IPS-18a (cell line): ENCODE data around the gene MAP2K5.

ENCODE experiments used
- H3K27ac ChIP-seq: one replicate; pipeline ENCODE4 v1.5.1; 2013; ENCODE audit warnings: low read length
- H3K27me3 ChIP-seq: one replicate; pipeline ENCODE4 v1.6.1; 2013; ENCODE audit warnings: mild to moderate bottlenecking, low read length; ENCODE audit not compliant: control insufficient read depth, insufficient read depth
- H3K36me3 ChIP-seq: one replicate; pipeline ENCODE4 v1.6.1; 2013; ENCODE audit warnings: low read depth, low read length; ENCODE audit not compliant: control insufficient read depth
- H3K4me1 ChIP-seq: one replicate; pipeline ENCODE4 v1.6.1; 2013; ENCODE audit warnings: low read depth, low read length; ENCODE audit not compliant: control insufficient read depth
- H3K4me3 ChIP-seq: one replicate; pipeline ENCODE4 v1.5.1; 2013; ENCODE audit warnings: low read length
- H3K9ac ChIP-seq: one replicate; pipeline ENCODE4 v1.6.1; 2013; ENCODE audit warnings: mild to moderate bottlenecking, low read length, moderate library complexity
- H3K9me3 ChIP-seq: one replicate; pipeline ENCODE4 v1.6.1; 2013; ENCODE audit warnings: low read depth, low read length; ENCODE audit not compliant: control insufficient read depth

Gene MAP2K5

DNA sequence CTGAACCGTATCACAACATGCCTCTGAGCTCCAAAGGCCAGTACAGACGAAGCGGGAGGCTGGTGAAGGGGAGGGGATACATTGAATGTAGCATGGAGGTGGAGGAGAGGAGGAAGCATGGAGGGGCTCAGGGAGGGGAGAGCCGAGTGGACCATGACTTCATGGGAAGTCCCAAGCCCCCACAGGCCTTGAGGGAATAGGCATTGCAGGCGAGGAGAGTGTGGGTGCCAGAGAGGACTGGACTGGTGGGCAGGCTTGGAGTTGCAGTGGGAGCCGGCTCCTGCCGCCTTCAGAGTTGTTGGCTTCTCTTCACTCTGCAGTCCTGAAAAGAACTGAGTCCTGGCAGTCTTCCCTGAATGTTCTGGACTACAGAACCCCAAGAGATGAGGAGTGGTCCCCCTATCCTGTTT lies 300.6 kb downstream of the MAP2K5 start:
- Histone ChIP-seq H3K9ac (no peak overlapping the region), H3K4me3 (no peak overlapping the region), H3K36me3 (no peaks in the 10 kb centered on the region), H3K27me3 (peaks cover 32% of the 10 kb centered on the region), H3K4me1 (peaks cover 29% of the 10 kb centered on the region), H3K27ac (no peak overlapping the region), H3K9me3 (no peaks in the 10 kb centered on the region)

DNA sequence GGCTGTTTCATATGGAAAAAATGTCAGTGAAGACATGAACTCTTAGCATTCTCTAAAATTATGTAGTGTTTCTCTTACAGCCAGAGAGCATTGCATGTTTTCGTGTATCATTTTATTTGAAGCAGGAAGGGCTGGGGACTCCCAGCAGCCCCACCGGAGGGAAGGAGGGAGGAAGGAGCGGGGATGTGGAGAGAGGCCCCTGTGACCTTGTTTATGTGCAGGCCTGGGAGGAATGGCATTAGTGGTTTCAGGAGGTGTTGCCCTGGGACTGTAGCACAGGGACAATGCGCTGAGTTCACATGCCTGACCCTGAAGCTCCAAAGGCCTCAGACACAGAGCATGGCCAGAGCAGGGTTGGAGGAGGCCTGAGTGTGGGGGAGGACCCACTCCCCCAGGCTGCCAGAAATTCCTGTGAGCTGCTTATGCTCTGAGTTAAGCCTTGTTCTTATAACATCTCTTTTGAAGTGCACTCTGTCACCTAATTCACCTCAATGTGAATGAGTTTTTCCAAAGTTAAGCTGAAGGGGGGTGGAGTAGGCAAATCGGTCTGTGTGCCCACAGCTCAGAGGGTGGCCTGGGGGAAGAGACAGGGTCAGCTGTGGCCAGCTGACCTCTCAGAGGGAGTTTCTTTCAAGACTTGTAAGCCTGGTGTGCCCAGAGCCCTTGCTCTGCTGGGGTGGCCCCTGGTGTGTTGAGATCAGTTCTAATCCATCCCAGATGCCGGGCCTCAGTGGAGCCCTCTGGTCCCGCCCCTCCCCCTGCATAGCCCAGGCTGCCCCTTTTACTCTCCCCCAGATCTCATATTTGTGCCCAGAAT lies 301.3 kb downstream of the MAP2K5 start:
- Histone ChIP-seq H3K9ac (no peak overlapping the region), H3K4me3 (no peak overlapping the region), H3K9me3 (no peaks in the 10 kb centered on the region), H3K27ac (no peak overlapping the region), H3K36me3 (no peaks in the 10 kb centered on the region), H3K27me3 (peaks cover 25% of the 10 kb centered on the region), H3K4me1 (peaks cover 25% of the 10 kb centered on the region)

- no peak overlapping the region for H3K9ac ChIP-seq
- H3K4me3 ChIP-seq, result no peak overlapping the region
- no peaks in the 10 kb centered on the region for H3K36me3 ChIP-seq
- H3K27ac ChIP-seq, result no peak overlapping the region
- H3K27me3 ChIP-seq, result peaks cover 12% of the 10 kb centered on the region
- H3K9me3 ChIP-seq, result no peaks in the 10 kb centered on the region
- H3K4me1 ChIP-seq, result peaks cover 23% of the 10 kb centered on the region
Measured at GRCh38 chr15:67845974-67846373, 303.5 kb downstream of the MAP2K5 start.

- H3K27ac ChIP-seq, result no peak overlapping the region
- no peaks in the 10 kb centered on the region for H3K27me3 ChIP-seq
- H3K36me3 ChIP-seq, result no peaks in the 10 kb centered on the region
- no peak overlapping the region for H3K4me3 ChIP-seq
- H3K9me3 ChIP-seq, result no peaks in the 10 kb centered on the region
- H3K4me1 ChIP-seq, result peaks cover 20% of the 10 kb centered on the region
- H3K9ac ChIP-seq, result no peak overlapping the region
Measured at GRCh38 chr15:67849538-67849937, 307.0 kb downstream of the MAP2K5 start.

DNA sequence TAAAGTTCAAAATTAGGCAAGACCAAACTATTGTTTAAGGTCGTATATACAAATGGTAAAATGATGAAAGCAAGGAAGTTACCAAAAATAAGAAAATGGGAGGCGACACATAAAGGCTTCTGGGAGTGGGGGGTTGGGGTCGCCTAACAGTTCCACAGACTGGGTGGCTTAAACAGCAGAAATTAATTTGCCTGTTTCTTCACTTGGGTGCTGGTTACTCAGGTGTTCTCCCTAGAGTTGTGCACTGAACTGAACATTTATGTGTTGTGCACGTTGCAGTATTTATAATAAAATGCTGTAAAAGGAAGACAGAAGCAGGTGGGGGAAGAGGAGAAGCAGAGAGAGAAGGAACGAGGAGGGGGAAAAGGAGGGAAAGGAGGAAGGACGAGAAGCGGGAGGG lies 307.8 kb downstream of the MAP2K5 start:
- H3K4me1 ChIP-seq, result peaks cover 20% of the 10 kb centered on the region
- no peaks in the 10 kb centered on the region for H3K9me3 ChIP-seq
- no peak overlapping the region for H3K4me3 ChIP-seq
- no peaks in the 10 kb centered on the region for H3K27me3 ChIP-seq
- no peaks in the 10 kb centered on the region for H3K36me3 ChIP-seq
- no peak overlapping the region for H3K9ac ChIP-seq
- no peak overlapping the region for H3K27ac ChIP-seq

GRCh38 chr15:67850994-67851571 lies 308.6 kb downstream of the MAP2K5 start:
- Histone ChIP-seq H3K36me3 (no peaks in the 10 kb centered on the region), H3K27me3 (no peaks in the 10 kb centered on the region), H3K4me1 (peaks cover 25% of the 10 kb centered on the region), H3K4me3 (no peak overlapping the region), H3K27ac (no peak overlapping the region), H3K9me3 (no peaks in the 10 kb centered on the region), H3K9ac (no peak overlapping the region)

GRCh38 chr15:67852418-67852817 lies 309.9 kb downstream of the MAP2K5 start:
- Histone ChIP-seq H3K27ac (no peak overlapping the region), H3K4me1 (peaks cover 25% of the 10 kb centered on the region), H3K9me3 (no peaks in the 10 kb centered on the region), H3K27me3 (no peaks in the 10 kb centered on the region), H3K9ac (no peak overlapping the region), H3K36me3 (no peaks in the 10 kb centered on the region), H3K4me3 (no peak overlapping the region)

DNA sequence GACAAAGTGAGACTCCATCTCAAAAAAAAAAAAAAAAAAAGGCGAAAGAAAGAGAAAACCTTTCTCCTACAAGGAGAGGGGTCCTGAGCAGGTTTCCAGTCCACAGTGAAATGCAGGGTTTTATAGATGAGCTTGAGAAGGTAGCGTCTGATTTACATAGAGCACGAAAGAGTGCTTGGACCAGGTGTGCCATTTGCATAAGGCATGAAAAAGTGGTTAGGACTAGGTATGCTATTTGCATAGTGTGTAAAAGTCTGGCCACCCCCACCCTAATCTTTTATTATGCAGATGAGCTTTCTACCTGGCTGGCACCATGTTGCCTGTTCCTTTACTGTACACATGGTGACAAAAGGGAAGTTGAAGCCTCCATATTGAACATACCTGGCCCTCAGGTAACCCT lies 311.0 kb downstream of the MAP2K5 start:
- H3K36me3 ChIP-seq, result no peaks in the 10 kb centered on the region
- H3K27ac ChIP-seq, result no peak overlapping the region
- no peaks in the 10 kb centered on the region for H3K27me3 ChIP-seq
- H3K4me1 ChIP-seq, result peaks cover 25% of the 10 kb centered on the region
- H3K9ac ChIP-seq, result no peak overlapping the region
- no peaks in the 10 kb centered on the region for H3K9me3 ChIP-seq
- H3K4me3 ChIP-seq, result no peak overlapping the region

DNA sequence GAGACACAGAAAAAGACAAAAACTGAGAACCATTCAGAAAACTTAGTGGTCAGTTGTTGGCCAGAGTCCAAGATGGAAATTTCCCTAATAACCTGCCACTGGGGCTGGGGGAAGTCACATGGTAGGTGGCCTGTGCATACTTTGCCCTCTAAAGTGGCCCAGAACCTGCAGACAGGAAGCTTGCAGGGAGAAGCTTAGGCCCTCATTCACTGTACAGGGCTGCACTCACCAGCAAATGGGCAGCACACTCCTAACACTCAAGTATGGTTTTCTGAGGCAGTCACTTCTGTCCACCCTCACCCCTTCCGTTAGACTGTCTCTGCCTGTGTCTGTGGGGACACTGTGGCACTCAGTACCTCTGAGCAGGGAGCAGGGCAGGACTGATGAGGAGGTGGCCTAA lies 311.9 kb downstream of the MAP2K5 start:
- H3K27ac ChIP-seq, result no peak overlapping the region
- no peaks in the 10 kb centered on the region for H3K36me3 ChIP-seq
- H3K4me1 ChIP-seq, result peaks cover 25% of the 10 kb centered on the region
- H3K27me3 ChIP-seq, result no peaks in the 10 kb centered on the region
- no peaks in the 10 kb centered on the region for H3K9me3 ChIP-seq
- no peak overlapping the region for H3K4me3 ChIP-seq
- H3K9ac ChIP-seq, result no peak overlapping the region

- H3K9me3 ChIP-seq, result no peaks in the 10 kb centered on the region
- no peaks in the 10 kb centered on the region for H3K36me3 ChIP-seq
- H3K27me3 ChIP-seq, result no peaks in the 10 kb centered on the region
- H3K4me3 ChIP-seq, result no peak overlapping the region
- no peak overlapping the region for H3K9ac ChIP-seq
- H3K4me1 ChIP-seq, result peaks cover 25% of the 10 kb centered on the region
- no peak overlapping the region for H3K27ac ChIP-seq
Measured at GRCh38 chr15:67855842-67856241, 313.3 kb downstream of the MAP2K5 start.
